DND-41 (cell line): ENCODE data around the gene NCOA5.
A peak's percentile ranks its signal among the peaks of the same experiment; 100 is the strongest.

ENCODE experiments used
- ATAC-seq: fragments of 200-7000 bp; cut with Tn5 transposase; 3 replicates; pipeline ENCODE4 v1.9.1; 2021; ENCODE audit warnings: low read depth; ENCODE audit not compliant: insufficient read depth
- DNase-seq: peaks from one replicate; pipeline ENCODE4 v3.0.0-alpha.2; 2020
- H2AFZ ChIP-seq: 2 replicates; pipeline ENCODE4 v1.6.0; 2012; ENCODE audit warnings: low read depth, low read length
- H3K27ac ChIP-seq: 2 replicates; pipeline ENCODE4 v1.5.1; 2012; ENCODE audit warnings: low read length, inconsistent platforms
- H3K27me3 ChIP-seq: fragments of 200-600 bp; sonication (generic); 2 replicates; pipeline ENCODE4 v1.6.0; 2012; ENCODE audit warnings: low read length, mild to moderate bottlenecking, inconsistent platforms; ENCODE audit not compliant: insufficient read depth, poor library complexity
- H3K36me3 ChIP-seq: 2 replicates; pipeline ENCODE4 v1.5.1; 2012; ENCODE audit warnings: low read length, inconsistent platforms; ENCODE audit not compliant: insufficient read depth
- H3K4me1 ChIP-seq: 2 replicates; pipeline ENCODE4 v1.5.1; 2012; ENCODE audit warnings: mild to moderate bottlenecking, low read length; ENCODE audit not compliant: insufficient read depth
- H3K4me2 ChIP-seq: 2 replicates; pipeline ENCODE4 v1.6.0; 2012; ENCODE audit warnings: mild to moderate bottlenecking, moderate library complexity, low read length, inconsistent platforms; ENCODE audit not compliant: insufficient read depth
- H3K4me3 ChIP-seq, 2 experiments: fragments of 200-600 bp in 1 of 2; shearing (Covaris generic) in 1 of 2; 2 replicates each; pipeline ENCODE4 v1.5.1; 2012 to 2016; ENCODE audit warnings: inconsistent platforms in 2 of 2, low read length in 2 of 2, mild to moderate bottlenecking in 2 of 2, low read depth in 1 of 2, moderate library complexity in 1 of 2
- H3K79me2 ChIP-seq: 2 replicates; pipeline ENCODE4 v1.6.0; 2012; ENCODE audit warnings: low read length, inconsistent platforms; ENCODE audit not compliant: insufficient read depth
- H3K9ac ChIP-seq: 2 replicates; pipeline ENCODE4 v1.6.0; 2012; ENCODE audit warnings: low read depth, mild to moderate bottlenecking, inconsistent platforms, low read length, moderate library complexity
- H3K9me3 ChIP-seq: 2 replicates; pipeline ENCODE4 v1.5.1; 2012; ENCODE audit warnings: low read length, moderate library complexity, mild to moderate bottlenecking, inconsistent platforms; ENCODE audit not compliant: insufficient read depth, severe bottlenecking
- H4K20me1 ChIP-seq: 2 replicates; pipeline ENCODE4 v1.6.0; 2012; ENCODE audit warnings: low read length; ENCODE audit not compliant: insufficient read depth
- EZH2 ChIP-seq: IDR thresholded peaks from 3 replicates; pipeline ENCODE4 v1.6.1; 2012; ENCODE audit warnings: borderline replicate concordance, low read depth, mild to moderate bottlenecking, moderate library complexity, low read length, inconsistent platforms; ENCODE audit not compliant: severe bottlenecking
- TF ChIP-seq, protein P1 (sequence below): IDR thresholded peaks from 2 replicates; pipeline ENCODE4 v1.5.1; 2012; ENCODE audit warnings: borderline replicate concordance, low read length, moderate library complexity, mild to moderate bottlenecking; ENCODE audit not compliant: poor library complexity, severe bottlenecking; ENCODE audit errors: extremely low read depth

Gene NCOA5

DNA sequence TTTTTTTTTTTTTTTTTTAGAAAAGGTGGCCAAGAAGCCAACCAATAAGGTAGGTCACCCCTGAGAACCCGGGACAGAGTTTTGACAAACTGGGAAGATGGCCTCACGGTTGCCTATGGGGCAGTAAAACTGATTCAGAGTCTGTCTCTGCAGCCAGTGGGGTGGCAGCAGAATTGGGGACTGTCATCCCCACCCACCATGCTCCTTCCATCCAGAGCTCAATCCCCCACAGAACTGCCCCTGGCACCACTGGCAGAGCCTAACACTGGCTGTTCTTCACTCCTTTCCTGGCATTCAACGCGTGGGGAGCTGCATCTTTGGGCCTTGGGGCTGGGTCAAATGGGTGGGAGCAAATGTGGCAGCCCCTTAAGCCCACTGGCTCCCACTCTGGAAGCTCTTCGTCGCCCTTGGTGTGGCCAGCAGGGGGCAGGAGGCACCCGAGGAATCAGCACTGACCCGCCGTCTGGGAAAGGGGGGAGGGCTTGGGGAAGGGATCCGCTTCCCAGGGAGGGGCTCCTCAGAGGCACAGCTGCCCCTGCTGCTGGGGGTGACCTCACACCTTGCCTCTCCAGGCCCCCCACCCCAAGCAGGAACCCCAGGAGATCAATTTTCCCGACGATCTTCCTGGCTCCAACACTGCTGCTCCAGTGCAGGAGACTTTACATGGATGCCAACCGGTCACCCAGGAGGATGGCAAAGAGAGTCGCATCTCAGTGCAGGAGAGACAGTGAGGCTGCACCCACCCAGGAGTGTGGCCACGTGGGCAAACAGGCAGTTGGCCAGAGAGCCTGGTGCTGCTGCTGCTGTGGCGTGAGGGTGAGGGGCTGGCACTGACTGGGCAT, 38.8 kb upstream of the NCOA5 start:
- Histone ChIP-seq H2AFZ (no peak overlapping the region), H3K9ac (no peak overlapping the region), H3K4me1 (no peaks in the 10 kb centered on the region), H3K4me2 (no peak overlapping the region), H3K9me3 (no peaks in the 10 kb centered on the region), H3K79me2 (no peaks in the 10 kb centered on the region), H3K36me3 (no peaks in the 10 kb centered on the region), H3K27ac (no peak overlapping the region), H4K20me1 (peaks cover 16% of the 10 kb centered on the region), H3K27me3 (peaks cover 15% of the 10 kb centered on the region), H3K4me3 (no peak overlapping the region)
- peak; percentile 41; the same call in 1 of the 3 replicates for ATAC-seq
- peak; percentile 29 for DNase-seq
- no peak for TF ChIP-seq EZH2
- TF ChIP-seq, protein P1, sequence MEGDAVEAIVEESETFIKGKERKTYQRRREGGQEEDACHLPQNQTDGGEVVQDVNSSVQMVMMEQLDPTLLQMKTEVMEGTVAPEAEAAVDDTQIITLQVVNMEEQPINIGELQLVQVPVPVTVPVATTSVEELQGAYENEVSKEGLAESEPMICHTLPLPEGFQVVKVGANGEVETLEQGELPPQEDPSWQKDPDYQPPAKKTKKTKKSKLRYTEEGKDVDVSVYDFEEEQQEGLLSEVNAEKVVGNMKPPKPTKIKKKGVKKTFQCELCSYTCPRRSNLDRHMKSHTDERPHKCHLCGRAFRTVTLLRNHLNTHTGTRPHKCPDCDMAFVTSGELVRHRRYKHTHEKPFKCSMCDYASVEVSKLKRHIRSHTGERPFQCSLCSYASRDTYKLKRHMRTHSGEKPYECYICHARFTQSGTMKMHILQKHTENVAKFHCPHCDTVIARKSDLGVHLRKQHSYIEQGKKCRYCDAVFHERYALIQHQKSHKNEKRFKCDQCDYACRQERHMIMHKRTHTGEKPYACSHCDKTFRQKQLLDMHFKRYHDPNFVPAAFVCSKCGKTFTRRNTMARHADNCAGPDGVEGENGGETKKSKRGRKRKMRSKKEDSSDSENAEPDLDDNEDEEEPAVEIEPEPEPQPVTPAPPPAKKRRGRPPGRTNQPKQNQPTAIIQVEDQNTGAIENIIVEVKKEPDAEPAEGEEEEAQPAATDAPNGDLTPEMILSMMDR = peak; percentile 65

DNA sequence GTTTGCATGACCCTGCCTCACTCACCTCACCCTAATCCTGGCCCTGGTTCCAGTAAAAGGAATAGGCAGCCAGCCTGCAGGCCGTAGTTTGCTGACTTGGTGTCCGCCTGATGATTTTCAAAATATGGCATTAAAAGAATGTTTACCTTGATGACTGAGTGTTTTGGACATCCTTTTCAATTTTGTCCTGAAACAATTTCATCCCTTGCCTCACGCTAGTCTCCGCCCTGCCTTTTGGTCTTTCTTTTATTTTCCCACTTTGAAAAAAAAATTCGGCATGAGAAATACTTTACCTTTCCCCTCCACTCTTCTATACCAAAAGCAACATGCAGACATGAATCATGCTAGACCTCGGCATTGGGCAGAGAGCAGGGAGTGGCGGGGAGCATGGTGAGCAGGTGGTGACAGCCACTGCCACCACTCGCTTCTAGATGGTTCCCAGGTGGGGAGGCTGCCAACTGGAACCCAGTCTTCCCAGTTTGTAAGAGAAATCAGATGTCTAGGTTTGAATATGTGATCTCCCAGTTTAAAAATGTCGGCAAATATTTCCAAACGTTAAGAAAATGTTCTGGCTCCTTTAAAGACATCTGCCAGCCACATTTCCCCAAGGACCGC, 37.7 kb upstream of the NCOA5 start:
- Histone ChIP-seq H4K20me1 (peaks cover 10% of the 10 kb centered on the region; the same call in 1 of the 2 replicates), H3K79me2 (no peaks in the 10 kb centered on the region), H3K4me3 (no peak overlapping the region), H3K4me2 (no peak overlapping the region), H3K9me3 (no peaks in the 10 kb centered on the region), H2AFZ (no peak overlapping the region), H3K9ac (no peak overlapping the region), H3K4me1 (no peaks in the 10 kb centered on the region), H3K27me3 (peaks cover 16% of the 10 kb centered on the region), H3K27ac (no peak overlapping the region), H3K36me3 (no peaks in the 10 kb centered on the region)
- DNase-seq = no peak
- no peak for ATAC-seq
- TF ChIP-seq EZH2 = no peak
- TF ChIP-seq, protein P1 = no peak

DNA sequence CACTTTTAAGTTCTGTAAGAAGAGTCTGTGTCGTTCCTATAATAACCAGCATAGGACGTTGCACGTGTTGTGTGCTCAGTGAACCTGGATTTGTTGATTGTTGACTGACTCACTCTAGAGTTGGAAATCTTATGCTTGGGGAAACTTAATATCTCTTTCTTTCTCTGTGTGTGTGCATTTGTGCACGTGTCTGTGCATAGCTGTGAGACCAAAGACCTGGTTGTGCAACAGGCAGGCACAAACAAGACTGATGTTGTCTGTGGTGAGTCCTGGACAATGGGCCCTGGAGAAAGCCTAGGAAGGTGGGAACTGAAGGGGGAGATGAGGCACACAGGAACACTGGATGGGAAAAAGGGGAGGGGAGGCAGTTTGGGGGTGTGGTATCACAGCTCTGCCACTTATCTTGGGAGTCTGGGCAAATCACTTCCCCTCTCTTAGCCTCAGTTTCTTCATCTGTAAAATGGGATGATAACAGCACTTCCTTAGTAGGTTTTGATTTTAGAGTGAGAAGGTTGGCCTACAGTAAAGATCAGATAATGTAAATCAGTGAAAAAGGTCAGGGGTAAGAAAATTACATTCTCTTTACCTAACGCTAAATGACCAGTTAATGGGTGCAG, 36.8 kb upstream of the NCOA5 start:
- H3K4me2 ChIP-seq = no peak overlapping the region
- no peaks in the 10 kb centered on the region for H3K9me3 ChIP-seq
- H3K79me2 ChIP-seq = no peaks in the 10 kb centered on the region
- no peak overlapping the region for H3K27ac ChIP-seq
- H3K4me1 ChIP-seq = no peaks in the 10 kb centered on the region
- H2AFZ ChIP-seq = no peak overlapping the region
- peaks cover 12% of the 10 kb centered on the region for H3K27me3 ChIP-seq
- H3K9ac ChIP-seq = no peak overlapping the region
- no peaks in the 10 kb centered on the region for H3K36me3 ChIP-seq
- ATAC-seq (no peak), DNase-seq (no peak)
- TF ChIP-seq, protein P1 = no peak
- no peak for TF ChIP-seq EZH2
- no peak overlapping the region for H3K4me3 ChIP-seq
- H4K20me1 ChIP-seq = peaks cover 10% of the 10 kb centered on the region; the same call in 1 of the 2 replicates
